GM10266 (cell line): ENCODE measurements around the gene IRAK2.
"Not testable (repeated sequence)": the region's sequence is repeated elsewhere in the genome, so short reads cannot be mapped to it uniquely, and the experiment has no call there.

Experiments
- DNase-seq: peaks from one replicate; pipeline ENCODE4 v3.0.0; 2012; ENCODE audit errors: extremely low spot score
- CTCF ChIP-seq: IDR thresholded peaks from 2 replicates; pipeline ENCODE4 v1.5.1; 2012; ENCODE audit warnings: mild to moderate bottlenecking, low read depth; ENCODE audit not compliant: control insufficient read depth, insufficient read depth; ENCODE audit errors: missing control alignments

The IRAK2 gene

GRCh38 chr3:10122724-10123123 lies 42.0 kb upstream of the IRAK2 start:
- TF ChIP-seq CTCF, result no peak
- DNase-seq, result no peak

GRCh38 chr3:10135872-10136271 lies 28.8 kb upstream of the IRAK2 start:
- DNase-seq, result not testable (repeated sequence)

DNA sequence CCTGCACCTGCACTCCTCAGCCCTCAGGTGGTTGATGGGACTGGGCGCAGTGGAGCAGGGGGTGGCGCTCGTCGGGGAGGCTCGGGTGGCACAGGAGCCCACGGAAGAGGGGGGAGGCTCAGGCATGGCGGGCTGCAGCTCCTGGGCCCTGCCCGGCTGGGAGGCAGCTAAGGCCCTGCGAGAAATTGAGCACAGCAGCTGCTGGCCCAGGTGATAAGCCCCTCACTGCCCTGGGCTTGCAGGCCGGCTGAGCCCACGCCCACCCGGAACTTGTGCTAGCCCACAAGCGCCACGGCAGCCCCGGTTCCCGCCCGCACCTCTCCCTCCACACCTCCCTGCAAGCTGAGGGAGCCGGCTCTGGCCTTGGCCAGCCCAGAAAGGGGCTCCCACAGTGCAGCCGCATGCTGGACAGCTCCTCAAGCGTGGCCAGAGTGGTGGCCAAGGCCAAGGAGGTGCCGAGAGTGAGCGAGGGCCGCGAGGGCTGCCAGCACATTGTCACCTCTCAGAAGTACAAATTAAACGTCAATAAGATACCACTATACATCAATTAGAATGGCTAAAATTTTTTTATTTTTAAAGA lies 28.2 kb upstream of the IRAK2 start:
- DNase-seq, result no peak

DNA sequence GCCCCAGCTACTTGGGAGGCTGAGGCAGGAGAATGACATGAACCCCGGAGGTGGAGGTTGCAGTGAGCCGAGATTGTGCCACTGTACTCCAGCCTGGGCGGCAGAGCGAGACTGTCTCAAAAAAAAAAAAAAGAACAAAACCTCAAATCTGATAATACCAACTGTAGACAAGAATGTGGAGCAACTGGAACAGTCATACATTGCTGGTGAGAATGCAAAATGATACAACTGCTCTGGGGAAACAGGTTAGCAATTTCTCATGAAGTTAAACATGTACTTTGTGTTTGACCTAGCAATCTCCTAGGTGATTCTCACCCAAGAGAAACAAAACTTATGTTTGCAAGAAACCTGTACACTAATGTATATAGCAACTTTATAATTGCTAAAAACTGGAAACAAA lies 27.5 kb upstream of the IRAK2 start:
- no peak for DNase-seq
- no peak for TF ChIP-seq CTCF

More for the DNA sequence above, 28.2 kb upstream of the IRAK2 start:
- no peak for TF ChIP-seq CTCF

DNA sequence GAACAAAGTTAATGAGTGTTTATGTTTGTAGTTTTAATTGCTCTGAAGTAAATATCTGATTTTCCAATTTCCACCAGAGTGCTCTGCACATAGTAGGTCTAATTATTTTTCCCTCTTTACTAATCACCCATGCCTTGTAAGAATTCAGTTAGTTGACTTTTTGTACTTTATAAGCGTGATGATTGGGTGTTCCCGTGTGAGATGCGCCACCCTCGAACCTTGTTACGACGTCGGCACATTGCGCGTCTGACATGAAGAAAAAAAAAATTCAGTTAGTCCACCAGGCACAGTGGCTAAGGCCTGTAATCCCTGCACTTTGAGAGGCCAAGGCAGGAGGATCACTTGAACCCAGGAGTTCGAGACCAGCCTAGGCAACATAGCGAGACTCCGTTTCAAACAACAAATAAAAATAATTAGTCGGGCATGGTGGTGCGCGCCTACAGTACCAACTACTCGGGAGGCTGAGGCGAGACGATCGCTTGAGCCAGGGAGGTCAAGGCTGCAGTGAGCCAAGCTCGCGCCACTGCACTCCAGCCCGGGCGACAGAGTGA lies 23.6 kb upstream of the IRAK2 start:
- no peak for TF ChIP-seq CTCF
- DNase-seq, result no peak

DNA sequence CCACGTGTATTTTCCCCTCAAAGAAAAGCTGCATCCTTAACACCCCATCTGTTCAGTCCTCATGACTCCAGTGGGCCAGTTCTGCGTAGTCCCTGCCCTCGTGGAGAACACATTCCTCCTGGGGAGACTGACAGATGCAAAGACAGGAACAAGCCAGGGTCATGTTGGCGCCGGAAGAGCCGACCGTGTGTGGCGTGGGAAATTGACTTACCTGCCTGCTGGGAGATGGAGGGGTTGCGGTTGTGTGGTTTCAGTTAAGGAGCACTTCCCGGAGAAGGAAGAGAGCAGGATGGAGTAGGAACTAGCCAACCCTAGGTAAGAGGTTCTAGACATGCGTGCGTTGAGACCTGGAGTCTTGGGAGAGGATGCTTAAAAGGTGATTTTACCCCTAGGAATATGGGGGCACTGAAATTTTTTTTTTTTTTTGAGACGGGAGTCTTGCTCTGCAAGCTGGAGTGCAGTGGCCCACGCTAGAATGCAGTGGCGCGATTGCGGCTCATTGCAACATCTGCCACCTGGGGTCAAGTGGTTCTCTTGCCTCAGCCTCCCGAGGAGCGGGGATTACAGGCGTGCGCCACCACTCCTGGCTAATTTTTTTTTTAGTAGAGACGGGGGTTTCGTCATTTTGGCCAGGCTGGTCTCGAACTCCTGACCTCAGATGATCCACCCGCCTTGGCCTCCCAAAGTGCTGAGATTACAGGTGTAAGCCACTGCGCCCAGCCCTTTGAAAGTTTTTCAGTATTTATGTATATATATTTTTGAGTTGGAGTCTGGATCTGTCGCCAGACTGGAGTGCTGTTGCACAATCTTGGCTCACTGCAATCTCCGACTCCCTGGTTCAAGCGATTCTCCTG lies 21.8 kb upstream of the IRAK2 start:
- DNase-seq, result no peak
- TF ChIP-seq CTCF, result no peak

GRCh38 chr3:10145685-10146084 lies 19.0 kb upstream of the IRAK2 start:
- no peak for TF ChIP-seq CTCF
- no peak for DNase-seq
